Stimulated activated CD4-positive, alpha-beta T cell treated with anti-CD3 and anti-CD28 coated beads, TNF-alpha, amount 100 ng/mL, for 48 hours (primary cell): ENCODE data around the gene BNIP2.
A peak's percentile ranks its signal among the peaks of the same experiment; 100 is the strongest.

Experiments
- DNase-seq, 3 donors: peaks; one replicate each; pipeline ENCODE4 v3.0.0-alpha.2; 2020; ENCODE audit warnings: low read depth in 3 of 3

Gene BNIP2

GRCh38 chr15:59636184-59636583 is 52.9 kb downstream of the BNIP2 start:
- DNase-seq: no peak

GRCh38 chr15:59632714-59633113 is 56.4 kb downstream of the BNIP2 start:
- no peak for DNase-seq

- DNase-seq: peak; percentile 12 to 37 (median 35)
Measured at GRCh38 chr15:59622289-59622688, 66.8 kb downstream of the BNIP2 start.

- DNase-seq: no peak
Measured at GRCh38 chr15:59618406-59618805, 70.7 kb downstream of the BNIP2 start.

GRCh38 chr15:59616379-59616778 is 72.7 kb downstream of the BNIP2 start:
- DNase-seq: no peak

GRCh38 chr15:59615661-59616060 is 73.5 kb downstream of the BNIP2 start:
- DNase-seq: no peak

GRCh38 chr15:59614153-59614552 is 75.0 kb downstream of the BNIP2 start:
- no peak for DNase-seq

GRCh38 chr15:59611276-59612260 is 77.6 kb downstream of the BNIP2 start, which contains the start of gene GCNT3:
Gene GCNT3 (plus strand): TSS chr15:59611783. CDS start chr15:59618239, 6,456 bp downstream.
- no peak for DNase-seq

GRCh38 chr15:59609730-59610712 is 79.1 kb downstream of the BNIP2 start:
- DNase-seq: no peak
